Liver (tissue), 9 donors: Measurements from ENCODE around the gene PDE3A. TPM values are rescaled to one million over a fixed set of nuclear protein-coding genes. Genes with fewer than 3 reads are reported as not detected.

Experiments
- DNase-seq: peaks from one replicate; pipeline ENCODE4 v3.0.0-alpha.2; 2017; ENCODE audit warnings: low spot score
- H3K27ac ChIP-seq, 2 donors: one replicate each; pipeline ENCODE4 v1.7.0; 2013; ENCODE audit warnings: inconsistent platforms in 2 of 2, low read length in 2 of 2, control low read depth in 1 of 2, low read depth in 1 of 2, mild to moderate bottlenecking in 1 of 2
- H3K27me3 ChIP-seq, 4 donors: one replicate each; pipeline versions ENCODE4 v1.6.1 to v1.7.0; 2013; ENCODE audit warnings: low read length in 3 of 4, inconsistent platforms in 1 of 4, mild to moderate bottlenecking in 1 of 4, moderate library complexity in 1 of 4; ENCODE audit not compliant: control insufficient read depth in 4 of 4, insufficient read depth in 4 of 4
- H3K36me3 ChIP-seq, 4 donors: one replicate each; pipeline versions ENCODE4 v1.6.1 to v1.7.0; 2013; ENCODE audit warnings: low read length in 3 of 4, mild to moderate bottlenecking in 3 of 4, low read depth in 1 of 4, moderate library complexity in 1 of 4; ENCODE audit not compliant: control insufficient read depth in 4 of 4, insufficient read depth in 3 of 4
- H3K4me1 ChIP-seq, 4 donors: one replicate each; pipeline versions ENCODE4 v1.6.1 to v1.7.0; 2013; ENCODE audit warnings: low read length in 3 of 4, mild to moderate bottlenecking in 3 of 4, moderate library complexity in 1 of 4; ENCODE audit not compliant: control insufficient read depth in 4 of 4, insufficient read depth in 4 of 4
- H3K4me3 ChIP-seq, 3 donors: one replicate each; pipeline versions ENCODE4 v1.6.1 to v1.7.0; 2013; ENCODE audit warnings: low read length in 3 of 3, control low read depth in 1 of 3, low read depth in 1 of 3, mild to moderate bottlenecking in 1 of 3
- H3K9ac ChIP-seq, 2 donors: one replicate each; pipeline ENCODE4 v1.7.0; 2013; ENCODE audit warnings: low read length in 2 of 2, mild to moderate bottlenecking in 2 of 2, moderate library complexity in 2 of 2, control low read depth in 1 of 2, low read depth in 1 of 2
- H3K9me3 ChIP-seq, 4 donors: one replicate each; pipeline versions ENCODE4 v1.6.1 to v1.7.0; 2013; ENCODE audit warnings: low read length in 3 of 4; ENCODE audit not compliant: control insufficient read depth in 4 of 4
- CTCF ChIP-seq: fragments of 150-350 bp; IDR thresholded peaks from 2 replicates; pipeline ENCODE4 v1.5.1; 2017; ENCODE audit warnings: improper control_type of control experiment, low read depth, low read length; ENCODE audit not compliant: missing input control
- EGR1 ChIP-seq, 2 donors: IDR thresholded peaks; 2 replicates each; pipeline ENCODE4 v1.6.1; 2016 to 2018; ENCODE audit warnings: antibody characterized with exemption in 2 of 2, low read depth in 2 of 2
- FOXA1 ChIP-seq: IDR thresholded peaks from 2 replicates; pipeline ENCODE4 v1.6.1; 2016; ENCODE audit warnings: antibody characterized with exemption
- FOXA2 ChIP-seq: IDR thresholded peaks from 2 replicates; pipeline ENCODE4 v1.6.1; 2016; ENCODE audit warnings: antibody characterized with exemption
- GABPA ChIP-seq, 2 donors: IDR thresholded peaks in 1 of 2; conservative IDR thresholded peaks in 1 of 2; 2 replicates each; pipeline ENCODE4 v1.6.1; 2016; ENCODE audit warnings: antibody characterized with exemption in 2 of 2, mild to moderate bottlenecking in 1 of 2, moderate library complexity in 1 of 2
- HNF4A ChIP-seq, 2 donors: conservative IDR thresholded peaks; 2 replicates each; pipeline ENCODE4 v1.6.1; 2016; ENCODE audit warnings: antibody characterized with exemption in 2 of 2, mild to moderate bottlenecking in 2 of 2
- HNF4G ChIP-seq: IDR thresholded peaks from 2 replicates; pipeline ENCODE4 v1.6.1; 2016; ENCODE audit warnings: antibody characterized with exemption
- JUND ChIP-seq, 2 donors: IDR thresholded peaks; 2 replicates each; pipeline ENCODE4 v1.6.1; 2016; ENCODE audit warnings: antibody characterized with exemption in 2 of 2
- NR2F2 ChIP-seq: IDR thresholded peaks from 2 replicates; pipeline ENCODE4 v1.6.1; 2016; ENCODE audit warnings: antibody characterized with exemption
- RAD21 ChIP-seq, 2 donors: IDR thresholded peaks; 2 replicates each; pipeline ENCODE4 v1.6.1; 2016; ENCODE audit warnings: antibody characterized with exemption in 2 of 2, mild to moderate bottlenecking in 2 of 2
- RXRA ChIP-seq, 2 donors: IDR thresholded peaks; 2 replicates each; pipeline ENCODE4 v1.6.1; 2017 to 2018; ENCODE audit warnings: antibody characterized with exemption in 2 of 2, mild to moderate bottlenecking in 1 of 2
- SP1 ChIP-seq: IDR thresholded peaks from 2 replicates; pipeline ENCODE4 v1.6.1; 2018; ENCODE audit warnings: antibody characterized with exemption, mild to moderate bottlenecking
- TAF1 ChIP-seq: conservative IDR thresholded peaks from 2 replicates; pipeline ENCODE4 v1.6.1; 2016; ENCODE audit warnings: antibody characterized with exemption, mild to moderate bottlenecking
- YY1 ChIP-seq: IDR thresholded peaks from 2 replicates; pipeline ENCODE4 v1.6.1; 2016; ENCODE audit warnings: antibody characterized with exemption, mild to moderate bottlenecking
- polyA plus RNA-seq, 2 donors: library from polyadenylated mRNA; stranded (reverse) in 1 of 2; unstranded in 1 of 2; fragments of 200-250 nt in 1 of 2; fragments of >200 nt in 1 of 2; fragmentation: Nextera tagmentation in 1 of 2; extraction: Ambion mirVana in 1 of 2; gene quantifications; one replicate each; pipeline versions ENCODE4 v1.2.1 to v1.2.3, GENCODE V29; 2013 to 2015
- total RNA-seq, 2 donors: library from RNA; depleted of rRNA; stranded (reverse); fragments of >200 nt; gene quantifications; one replicate each; pipeline ENCODE4 v1.2.3, GENCODE V29; 2014
- TF ChIP-seq, protein P1 (sequence below): IDR thresholded peaks from 2 replicates; pipeline ENCODE4 v1.6.1; 2016; ENCODE audit warnings: antibody characterized with exemption, mild to moderate bottlenecking
- TF ChIP-seq, protein P2 (sequence below): IDR thresholded peaks from 2 replicates; pipeline ENCODE4 v1.6.1; 2016; ENCODE audit warnings: antibody characterized with exemption
- TF ChIP-seq, protein P3 (sequence below): IDR thresholded peaks from 2 replicates; pipeline ENCODE4 v1.6.1; 2016; ENCODE audit warnings: antibody characterized with exemption
- TF ChIP-seq, protein P4 (sequence below): IDR thresholded peaks from 2 replicates; pipeline ENCODE4 v1.6.1; 2016; ENCODE audit warnings: antibody characterized with exemption
- donor health status: healthy.
- donor health status: healthy.
- donor health status: healthy.
- donor health status: healthy.
- donor health status: healthy.

The PDE3A gene
- total and polyA plus RNA-seq, 4 donors, result 0.50 to 3.8 (median 2.2) TPM

GRCh38 chr12:20503858-20504257 is 135.5 kb downstream of the PDE3A start (continued):
- no peak for TF ChIP-seq CTCF

DNA sequence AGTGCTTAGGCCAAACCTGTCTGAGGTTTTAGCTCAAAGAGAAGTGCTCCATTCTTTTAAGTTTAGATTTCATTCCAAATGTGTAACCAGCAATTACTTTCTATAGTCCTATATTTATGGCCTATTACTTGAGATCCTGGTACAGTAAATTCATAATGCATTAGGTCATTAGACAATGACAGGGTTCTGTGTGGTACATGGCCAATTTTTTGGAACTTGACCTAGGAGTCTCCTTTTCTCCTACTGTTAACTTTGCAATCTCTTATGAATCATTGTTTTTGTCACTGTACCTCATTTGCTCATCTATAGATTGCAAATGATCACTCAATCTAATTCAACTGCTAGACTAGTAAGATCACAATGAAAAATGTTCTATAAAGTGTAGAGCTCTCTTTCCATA is 136.7 kb downstream of the PDE3A start:
- no peak for DNase-seq
- no peak overlapping the region for H3K4me3 ChIP-seq

More for the DNA sequence above, 136.7 kb downstream of the PDE3A start:
- TF ChIP-seq, protein P1, sequence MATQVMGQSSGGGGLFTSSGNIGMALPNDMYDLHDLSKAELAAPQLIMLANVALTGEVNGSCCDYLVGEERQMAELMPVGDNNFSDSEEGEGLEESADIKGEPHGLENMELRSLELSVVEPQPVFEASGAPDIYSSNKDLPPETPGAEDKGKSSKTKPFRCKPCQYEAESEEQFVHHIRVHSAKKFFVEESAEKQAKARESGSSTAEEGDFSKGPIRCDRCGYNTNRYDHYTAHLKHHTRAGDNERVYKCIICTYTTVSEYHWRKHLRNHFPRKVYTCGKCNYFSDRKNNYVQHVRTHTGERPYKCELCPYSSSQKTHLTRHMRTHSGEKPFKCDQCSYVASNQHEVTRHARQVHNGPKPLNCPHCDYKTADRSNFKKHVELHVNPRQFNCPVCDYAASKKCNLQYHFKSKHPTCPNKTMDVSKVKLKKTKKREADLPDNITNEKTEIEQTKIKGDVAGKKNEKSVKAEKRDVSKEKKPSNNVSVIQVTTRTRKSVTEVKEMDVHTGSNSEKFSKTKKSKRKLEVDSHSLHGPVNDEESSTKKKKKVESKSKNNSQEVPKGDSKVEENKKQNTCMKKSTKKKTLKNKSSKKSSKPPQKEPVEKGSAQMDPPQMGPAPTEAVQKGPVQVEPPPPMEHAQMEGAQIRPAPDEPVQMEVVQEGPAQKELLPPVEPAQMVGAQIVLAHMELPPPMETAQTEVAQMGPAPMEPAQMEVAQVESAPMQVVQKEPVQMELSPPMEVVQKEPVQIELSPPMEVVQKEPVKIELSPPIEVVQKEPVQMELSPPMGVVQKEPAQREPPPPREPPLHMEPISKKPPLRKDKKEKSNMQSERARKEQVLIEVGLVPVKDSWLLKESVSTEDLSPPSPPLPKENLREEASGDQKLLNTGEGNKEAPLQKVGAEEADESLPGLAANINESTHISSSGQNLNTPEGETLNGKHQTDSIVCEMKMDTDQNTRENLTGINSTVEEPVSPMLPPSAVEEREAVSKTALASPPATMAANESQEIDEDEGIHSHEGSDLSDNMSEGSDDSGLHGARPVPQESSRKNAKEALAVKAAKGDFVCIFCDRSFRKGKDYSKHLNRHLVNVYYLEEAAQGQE, result no peak
- TF ChIP-seq TAF1 (no peak), GABPA (IDR thresholded peaks at IDR 0.05 in 1 of 2, conservative IDR thresholded peaks at IDR 0.05 in 1 of 2) (no peak), HNF4G (no peak), RXRA (IDR thresholded peaks at IDR 0.05) (no peak), FOXA2 (no peak), HNF4A (conservative IDR thresholded peaks at IDR 0.05) (no peak), YY1 (no peak), SP1 (no peak), JUND (IDR thresholded peaks at IDR 0.05) (no peak), EGR1 (IDR thresholded peaks at IDR 0.05; ENCODE audit: low read depth in 2 of 2) (no peak), RAD21 (IDR thresholded peaks at IDR 0.05) (no peak), FOXA1 (no peak), NR2F2 (no peak), CTCF (no peak)
- TF ChIP-seq, protein P2, sequence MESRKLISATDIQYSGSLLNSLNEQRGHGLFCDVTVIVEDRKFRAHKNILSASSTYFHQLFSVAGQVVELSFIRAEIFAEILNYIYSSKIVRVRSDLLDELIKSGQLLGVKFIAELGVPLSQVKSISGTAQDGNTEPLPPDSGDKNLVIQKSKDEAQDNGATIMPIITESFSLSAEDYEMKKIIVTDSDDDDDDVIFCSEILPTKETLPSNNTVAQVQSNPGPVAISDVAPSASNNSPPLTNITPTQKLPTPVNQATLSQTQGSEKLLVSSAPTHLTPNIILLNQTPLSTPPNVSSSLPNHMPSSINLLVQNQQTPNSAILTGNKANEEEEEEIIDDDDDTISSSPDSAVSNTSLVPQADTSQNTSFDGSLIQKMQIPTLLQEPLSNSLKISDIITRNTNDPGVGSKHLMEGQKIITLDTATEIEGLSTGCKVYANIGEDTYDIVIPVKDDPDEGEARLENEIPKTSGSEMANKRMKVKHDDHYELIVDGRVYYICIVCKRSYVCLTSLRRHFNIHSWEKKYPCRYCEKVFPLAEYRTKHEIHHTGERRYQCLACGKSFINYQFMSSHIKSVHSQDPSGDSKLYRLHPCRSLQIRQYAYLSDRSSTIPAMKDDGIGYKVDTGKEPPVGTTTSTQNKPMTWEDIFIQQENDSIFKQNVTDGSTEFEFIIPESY, result no peak
- TF ChIP-seq, protein P3, sequence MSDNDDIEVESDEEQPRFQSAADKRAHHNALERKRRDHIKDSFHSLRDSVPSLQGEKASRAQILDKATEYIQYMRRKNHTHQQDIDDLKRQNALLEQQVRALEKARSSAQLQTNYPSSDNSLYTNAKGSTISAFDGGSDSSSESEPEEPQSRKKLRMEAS, result no peak
- TF ChIP-seq, protein P4, sequence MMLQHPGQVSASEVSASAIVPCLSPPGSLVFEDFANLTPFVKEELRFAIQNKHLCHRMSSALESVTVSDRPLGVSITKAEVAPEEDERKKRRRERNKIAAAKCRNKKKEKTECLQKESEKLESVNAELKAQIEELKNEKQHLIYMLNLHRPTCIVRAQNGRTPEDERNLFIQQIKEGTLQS, result no peak
- Histone ChIP-seq H3K9ac (no peak overlapping the region), H3K36me3 (no peaks in the 10 kb centered on the region), H3K27me3 (peaks cover 0 to 3% (median 0%) of the 10 kb centered on the region in 4 donors), H3K4me1 (no peaks in the 10 kb centered on the region), H3K9me3 (no peaks in the 10 kb centered on the region), H3K27ac (no peak overlapping the region)
